Activated CD4-positive, alpha-beta T cell treated with anti-CD3 and anti-CD28 coated beads, Interleukin-2, amount 50 U/mL, for 4 hours (primary cell): ENCODE measurements around the gene RBMS3.

ENCODE experiments used
- DNase-seq, 2 experiments: peaks; one replicate each; pipeline ENCODE4 v3.0.0-alpha.2; 2020

RBMS3 gene

DNA sequence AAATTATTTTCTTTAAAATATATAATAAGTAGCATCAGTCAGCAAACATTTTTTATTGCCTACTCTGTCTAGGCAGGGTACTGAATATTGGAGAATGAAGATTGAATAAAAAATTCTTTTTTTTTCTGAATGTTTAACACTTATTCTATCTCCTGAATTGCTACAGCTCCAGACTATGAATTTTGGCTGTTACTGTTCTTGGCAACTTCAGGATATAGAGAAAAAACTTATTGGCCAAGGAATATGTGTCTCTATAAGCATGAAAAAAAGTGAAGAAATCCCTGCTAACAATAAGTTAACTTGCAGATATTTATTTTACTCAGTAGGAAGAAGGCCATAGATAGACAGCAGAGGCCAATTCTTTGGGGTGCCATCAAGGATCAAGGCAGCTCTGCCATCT lies 309.6 kb downstream of the RBMS3 start:
- no peak for DNase-seq

DNA sequence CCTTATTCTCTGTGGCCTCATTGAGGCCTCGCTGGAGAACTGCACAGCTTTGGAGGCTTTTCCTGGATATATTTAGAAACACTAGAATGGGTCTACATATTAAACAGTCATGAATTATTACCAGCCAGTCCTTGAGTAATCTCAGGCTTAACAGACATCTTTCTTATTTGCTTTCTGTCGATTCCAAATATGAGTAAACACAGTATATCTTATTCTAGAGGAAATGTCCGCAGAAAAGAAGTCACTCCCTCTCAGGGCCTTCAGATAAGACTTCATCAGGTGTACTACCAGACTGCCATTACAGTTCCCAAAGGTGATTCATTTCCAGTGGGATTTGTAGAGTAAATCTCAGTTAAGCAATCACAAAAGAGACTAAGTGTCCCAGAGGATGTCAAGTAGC lies 310.7 kb downstream of the RBMS3 start:
- no peak for DNase-seq

DNA sequence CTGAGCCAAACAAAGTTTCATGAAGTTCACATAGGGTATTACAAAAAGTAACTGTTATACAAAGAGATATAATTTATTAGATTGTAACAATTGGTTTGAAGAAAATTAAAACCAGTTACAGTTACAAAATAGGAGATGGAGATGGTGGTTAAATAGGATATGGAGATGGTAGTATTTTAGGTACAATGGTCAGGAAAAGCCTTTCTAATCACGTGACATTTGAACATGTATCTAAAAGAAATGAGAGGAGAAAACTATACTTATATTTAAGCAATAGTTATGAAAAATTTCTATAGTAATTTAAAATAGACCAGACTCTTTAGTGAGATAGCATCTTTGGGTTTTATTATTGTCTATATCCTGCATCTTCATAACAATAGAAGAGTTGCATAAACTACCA lies 312.9 kb downstream of the RBMS3 start:
- no peak for DNase-seq

- no peak for DNase-seq
These were observed 313.4 kb downstream of the RBMS3 start for GRCh38 chr3:29594261-29594660.

- no peak for DNase-seq
These were observed 316.6 kb downstream of the RBMS3 start for GRCh38 chr3:29597376-29598008.

DNA sequence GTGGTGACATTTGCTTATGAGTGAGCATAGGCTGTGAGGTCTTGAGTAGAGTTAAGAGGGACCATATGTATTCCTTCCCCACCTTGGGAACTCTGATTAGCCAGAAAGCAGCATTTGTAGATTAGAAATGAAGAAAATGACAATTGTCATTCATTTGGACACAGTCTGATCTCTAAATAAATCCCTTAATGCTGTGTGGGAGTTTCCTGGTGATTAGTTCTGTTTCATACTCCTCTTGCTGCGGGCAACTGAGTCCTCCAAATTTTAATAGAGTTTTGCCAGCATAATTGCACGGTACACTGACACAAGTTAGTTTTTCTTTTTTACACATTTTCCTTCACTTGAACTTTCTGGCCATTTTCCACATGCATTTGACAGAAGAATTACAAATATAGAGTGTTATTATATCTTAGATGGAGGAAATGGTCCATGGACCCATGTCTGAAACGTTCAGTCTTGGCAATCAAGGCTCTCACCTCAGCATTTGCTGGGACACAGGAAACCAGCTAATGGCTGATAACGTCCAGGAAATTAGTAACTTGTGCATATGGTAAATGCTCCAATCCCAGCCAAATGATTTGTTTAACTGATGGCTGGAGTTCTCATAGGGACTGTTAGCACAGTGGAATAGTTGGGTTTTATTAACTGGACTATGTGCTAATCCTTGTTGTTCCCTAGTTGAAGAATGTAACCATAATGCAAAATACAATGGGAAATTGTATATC lies 321.2 kb downstream of the RBMS3 start:
- no peak for DNase-seq

- no peak for DNase-seq
These were observed 325.0 kb downstream of the RBMS3 start for GRCh38 chr3:29605845-29606244.

GRCh38 chr3:29606416-29606815 lies 325.5 kb downstream of the RBMS3 start:
- DNase-seq: no peak

DNA sequence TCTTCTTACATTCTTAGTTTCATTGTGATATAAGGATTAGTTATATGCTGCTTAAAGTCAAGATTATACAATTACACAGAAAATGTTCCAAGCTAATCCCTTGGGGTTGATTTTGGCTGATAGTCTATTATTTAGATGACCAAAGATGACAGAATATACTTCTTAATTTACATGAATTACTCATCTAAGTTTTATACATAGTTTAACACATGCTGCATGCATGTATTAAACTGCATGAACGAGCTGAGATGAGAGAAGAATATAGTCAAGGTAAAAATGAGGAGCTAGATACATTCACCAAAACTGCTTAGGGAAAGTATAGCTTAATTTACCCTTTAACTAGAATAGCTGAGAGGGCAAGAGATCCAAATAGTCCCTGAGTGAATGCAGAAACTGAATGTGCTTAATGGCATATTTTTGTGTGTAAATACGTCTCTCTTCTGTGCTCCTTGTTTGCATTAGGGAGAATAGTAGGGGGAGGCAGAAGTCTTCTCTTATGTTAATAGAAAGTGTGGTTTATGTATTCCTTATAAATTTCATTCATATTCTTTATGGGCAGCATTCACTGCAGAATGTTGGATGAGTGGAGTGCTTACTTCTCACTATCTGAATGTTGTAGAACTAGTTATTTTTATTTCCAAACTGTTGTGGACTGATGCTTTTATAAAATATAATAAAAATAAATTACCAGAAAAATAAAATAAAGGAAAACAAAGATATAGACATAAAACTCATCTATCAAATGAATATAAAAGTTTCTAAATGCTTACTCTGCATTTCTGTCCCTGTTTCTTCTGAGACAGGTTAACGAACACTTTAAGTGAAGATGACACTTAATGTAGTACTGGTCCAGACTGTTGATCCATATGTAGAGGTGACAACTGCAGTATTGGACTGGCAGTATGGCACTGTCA lies 327.8 kb downstream of the RBMS3 start:
- DNase-seq: no peak

GRCh38 chr3:29609328-29609811 lies 328.5 kb downstream of the RBMS3 start:
- no peak for DNase-seq

DNA sequence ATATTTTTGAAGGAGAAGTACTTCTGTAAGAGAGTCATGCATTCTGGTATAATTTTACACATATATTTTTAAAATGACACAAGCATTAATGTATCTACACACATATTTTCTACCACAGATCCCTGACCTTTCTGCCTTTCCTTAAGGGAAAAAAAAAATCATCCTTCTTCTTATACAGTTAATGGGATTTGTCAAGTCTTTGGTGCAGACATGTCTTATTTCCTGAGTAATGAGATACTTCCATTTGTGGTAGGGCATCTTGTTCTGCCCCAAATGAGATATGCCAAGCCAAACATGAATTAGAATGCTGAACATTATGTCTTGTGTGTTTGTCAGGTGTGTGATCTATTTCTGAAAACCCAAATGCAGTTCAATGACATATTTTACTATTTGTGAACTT lies 329.9 kb downstream of the RBMS3 start:
- no peak for DNase-seq

DNA sequence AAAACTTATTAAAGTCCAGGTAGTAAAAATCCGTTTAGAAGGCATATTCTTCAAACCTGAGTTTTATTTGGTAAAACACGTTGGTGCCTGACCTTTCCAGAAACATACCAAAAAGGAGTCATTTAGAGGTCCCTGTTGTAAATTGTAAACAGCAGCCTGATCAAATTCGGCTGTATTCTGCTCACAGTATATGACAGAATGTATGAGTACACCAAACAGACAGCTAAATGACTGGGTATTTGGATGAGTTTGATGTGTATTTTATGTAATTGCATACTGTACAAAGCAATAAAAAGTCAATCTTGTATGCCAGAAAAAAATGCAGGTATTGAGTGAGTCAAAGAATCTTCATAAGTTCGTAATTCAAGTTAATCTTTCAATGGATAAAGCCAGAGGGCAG lies 330.4 kb downstream of the RBMS3 start:
- no peak for DNase-seq

GRCh38 chr3:29612536-29612935 lies 331.7 kb downstream of the RBMS3 start:
- no peak for DNase-seq

- no peak for DNase-seq
These were observed 334.1 kb downstream of the RBMS3 start for GRCh38 chr3:29614954-29615353.

GRCh38 chr3:29618395-29619282 lies 337.8 kb downstream of the RBMS3 start:
- DNase-seq: no peak

- DNase-seq: no peak
These were observed 338.8 kb downstream of the RBMS3 start for GRCh38 chr3:29619676-29620075.

GRCh38 chr3:29627136-29628117 lies 346.6 kb downstream of the RBMS3 start:
- no peak for DNase-seq

DNA sequence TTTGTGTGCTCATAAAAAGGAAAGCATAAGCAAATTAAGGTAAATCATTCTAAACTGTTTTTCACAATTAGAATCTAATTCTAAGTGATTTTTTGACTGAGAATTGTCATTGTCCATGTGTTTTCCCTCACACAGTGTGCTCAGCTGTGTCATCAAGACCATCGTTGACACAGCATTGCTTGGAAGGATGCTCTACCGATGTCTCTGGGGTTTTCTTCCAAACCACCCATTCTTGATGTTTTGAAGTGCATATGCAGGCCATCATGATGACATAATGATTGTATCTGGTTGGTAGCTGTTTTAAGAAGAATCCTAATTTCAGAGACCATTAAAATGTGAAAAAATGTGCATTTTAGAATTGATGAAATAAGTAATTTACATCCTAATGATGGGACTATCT lies 347.9 kb downstream of the RBMS3 start:
- DNase-seq: no peak

- no peak for DNase-seq
These were observed 355.0 kb downstream of the RBMS3 start for GRCh38 chr3:29635888-29636287.

GRCh38 chr3:29637068-29637467 lies 356.2 kb downstream of the RBMS3 start:
- no peak for DNase-seq

- no peak for DNase-seq
These were observed 358.9 kb downstream of the RBMS3 start for GRCh38 chr3:29639578-29640290.
